Natural killer cell (primary cell): ENCODE results near the gene MTA3. TPM values are rescaled to one million over a fixed set of nuclear protein-coding genes. Genes with fewer than 3 reads are reported as not detected.

Experiments
- ATAC-seq, 3 donors: fragments of 150-1000 bp in 2 of 3; fragments of 200-7000 bp in 1 of 3; cut with Tn5 transposase; 1 replicate in 1 of 3; 2 replicates in 2 of 3; pipeline ENCODE4 v1.10.0; 2021; ENCODE audit warnings: mild to moderate bottlenecking in 2 of 3, moderate library complexity in 2 of 3
- DNase-seq, 2 donors: peaks; one replicate each; pipeline versions ENCODE4 v3.0.0 to v3.0.0-alpha.2; 2013 to 2021; ENCODE audit warnings: mixed read lengths in 1 of 2
- H3K27ac ChIP-seq: one replicate; pipeline ENCODE4 v1.5.1; 2013; ENCODE audit warnings: mild to moderate bottlenecking, low read length
- H3K27me3 ChIP-seq: one replicate; pipeline ENCODE4 v1.6.1; 2013; ENCODE audit warnings: low read length; ENCODE audit not compliant: control insufficient read depth, insufficient read depth
- H3K36me3 ChIP-seq: one replicate; pipeline ENCODE4 v1.6.1; 2013; ENCODE audit warnings: low read length; ENCODE audit not compliant: control insufficient read depth, insufficient read depth
- H3K4me1 ChIP-seq: one replicate; pipeline ENCODE4 v1.6.1; 2013; ENCODE audit warnings: low read length; ENCODE audit not compliant: control insufficient read depth, insufficient read depth
- H3K4me3 ChIP-seq: one replicate; pipeline ENCODE4 v1.5.1; 2013; ENCODE audit warnings: low read length
- H3K9me3 ChIP-seq: one replicate; pipeline ENCODE4 v1.6.1; 2013; ENCODE audit warnings: low read length; ENCODE audit not compliant: control insufficient read depth, insufficient read depth
- H3K27ac Mint-ChIP-seq, 2 donors: one replicate each; pipeline ENCODE4 v1.8.0; 2022; ENCODE audit warnings: mild to moderate bottlenecking in 2 of 2, mixed read lengths in 2 of 2, moderate library complexity in 1 of 2
- H3K27me3 Mint-ChIP-seq, 2 donors: one replicate each; pipeline ENCODE4 v1.8.0; 2022; ENCODE audit warnings: low read depth in 2 of 2, mixed read lengths in 2 of 2
- H3K36me3 Mint-ChIP-seq: one replicate; pipeline ENCODE4 v1.8.0; 2022; ENCODE audit warnings: mixed read lengths
- H3K4me1 Mint-ChIP-seq, 2 donors: one replicate each; pipeline ENCODE4 v1.8.0; 2022; ENCODE audit warnings: mixed read lengths in 2 of 2
- H3K4me3 Mint-ChIP-seq: one replicate; pipeline ENCODE4 v1.8.0; 2022; ENCODE audit warnings: mild to moderate bottlenecking, moderate library complexity, mixed read lengths
- H3K9me3 Mint-ChIP-seq, 2 donors: one replicate each; pipeline ENCODE4 v1.8.0; 2022; ENCODE audit warnings: mixed read lengths in 2 of 2
- CTCF ChIP-seq: fragments of 200-600 bp; IDR thresholded peaks from one replicate; pipeline ENCODE4 v1.8.0; 2022; ENCODE audit warnings: antibody characterized with exemption
- WGBS: methylation state at CpG from one replicate; pipeline ENCODE4 v1.1.7; 2013; ENCODE audit warnings: missing lambda C conversion rate; ENCODE audit not compliant: insufficient coverage; 5-methylcytosine and 5-hydroxymethylcytosine counted together
- intact Hi-C: fragments of 100-400 bp; cut with micrococcal nuclease; formaldehyde crosslinking; loops from one replicate; pipeline ENCODE4 v1.14.2; 2022
- total RNA-seq, 4 donors: library from RNA; stranded (reverse); fragments of 120-200 nt in 1 of 4; gene quantifications; one replicate each; pipeline versions ENCODE4 v1.2.3 to v1.2.4, GENCODE V29; 2013 to 2022

Gene MTA3
- total RNA-seq, 3 donors from 2014 or later (not counting 1 experiment from before 2014, with no cell fraction given) = 19.4 to 25.0 (median 21.5) TPM

GRCh38 chr2:42777883-42778805 is 209.7 kb downstream of the MTA3 start:
- intact Hi-C loops = no loop called here
- no peak overlapping the region for H3K4me3 ChIP-seq
- TF ChIP-seq CTCF = no peak

GRCh38 chr2:42781181-42781580 is 212.7 kb downstream of the MTA3 start:
- H3K36me3 ChIP-seq = no peaks in the 10 kb centered on the region
- no peaks in the 10 kb centered on the region for H3K9me3 Mint-ChIP-seq
- no peak overlapping the region for H3K27ac Mint-ChIP-seq
- H3K27ac ChIP-seq = no peak overlapping the region
- DNase-seq (no peak), ATAC-seq (no peak)
- intact Hi-C loops = no loop called here
- H3K36me3 Mint-ChIP-seq = no peaks in the 10 kb centered on the region
- no peaks in the 10 kb centered on the region for H3K4me1 Mint-ChIP-seq
- H3K4me3 Mint-ChIP-seq = no peak overlapping the region
- no peak overlapping the region for H3K4me3 ChIP-seq
- H3K4me1 ChIP-seq = no peaks in the 10 kb centered on the region
- H3K27me3 Mint-ChIP-seq = no peaks in the 10 kb centered on the region
- WGBS = 92% methylated on average over 1 of the region's 1 CpG
- no peaks in the 10 kb centered on the region for H3K27me3 ChIP-seq
- no peak for TF ChIP-seq CTCF
- H3K9me3 ChIP-seq = no peaks in the 10 kb centered on the region

More at GRCh38 chr2:42777883-42778805, 209.7 kb downstream of the MTA3 start:
- Mint-ChIP-seq H3K4me3 (no peak overlapping the region), H3K27me3 (no peaks in the 10 kb centered on the region), H3K36me3 (no peaks in the 10 kb centered on the region), H3K27ac (no peak overlapping the region), H3K9me3 (no peaks in the 10 kb centered on the region), H3K4me1 (peaks cover 0 to 11% of the 10 kb centered on the region in 2 donors)
- no peaks in the 10 kb centered on the region for H3K27me3 ChIP-seq
- no peaks in the 10 kb centered on the region for H3K9me3 ChIP-seq
- H3K36me3 ChIP-seq = no peaks in the 10 kb centered on the region
- H3K4me1 ChIP-seq = no peaks in the 10 kb centered on the region
- 96% methylated on average over 3 of the region's 3 CpGs for WGBS
- no peak overlapping the region for H3K27ac ChIP-seq
- no peak for ATAC-seq
- DNase-seq = no peak

GRCh38 chr2:42783511-42783910 is 215.1 kb downstream of the MTA3 start:
- WGBS = 94% methylated on average over 9 of the region's 9 CpGs
- no peak overlapping the region for H3K4me3 ChIP-seq
- no peak overlapping the region for H3K27ac ChIP-seq
- no peaks in the 10 kb centered on the region for H3K36me3 ChIP-seq
- Mint-ChIP-seq H3K4me3 (no peak overlapping the region), H3K36me3 (no peaks in the 10 kb centered on the region), H3K4me1 (peaks cover 0 to 17% of the 10 kb centered on the region in 2 donors), H3K27me3 (peaks cover 0 to 2% of the 10 kb centered on the region in 2 donors), H3K27ac (no peak overlapping the region), H3K9me3 (no peaks in the 10 kb centered on the region)
- no peaks in the 10 kb centered on the region for H3K27me3 ChIP-seq
- TF ChIP-seq CTCF = no peak
- peaks cover 22% of the 10 kb centered on the region for H3K4me1 ChIP-seq
- intact Hi-C loops = no loop called here
- ATAC-seq (no peak), DNase-seq (no peak)
- H3K9me3 ChIP-seq = no peaks in the 10 kb centered on the region
